GM21447 (cell line): Measurements from ENCODE around the gene PLCB4.

Source experiments
- ATAC-seq: cut with Tn5 transposase; IDR thresholded peaks from one replicate; pipeline ENCODE4 v1.9.1; 2021; ENCODE audit not compliant: unreplicated experiment

The PLCB4 gene

GRCh38 chr20:9389346-9389745 is 320.5 kb downstream of the PLCB4 start:
- no peak for ATAC-seq

GRCh38 chr20:9390441-9390840 is 321.6 kb downstream of the PLCB4 start:
- no peak for ATAC-seq

GRCh38 chr20:9392892-9393857 is 324.3 kb downstream of the PLCB4 start:
- peak; percentile 55 for ATAC-seq

GRCh38 chr20:9395971-9396370 is 327.1 kb downstream of the PLCB4 start:
- no peak for ATAC-seq

GRCh38 chr20:9397928-9398327 is 329.0 kb downstream of the PLCB4 start:
- peak; percentile 89 for ATAC-seq

- no peak for ATAC-seq
Observed at GRCh38 chr20:9398882-9399281, 330.0 kb downstream of the PLCB4 start.

GRCh38 chr20:9399322-9399721 is 330.4 kb downstream of the PLCB4 start:
- ATAC-seq, result no peak

GRCh38 chr20:9400171-9401025 is 331.5 kb downstream of the PLCB4 start:
- ATAC-seq, result no peak

GRCh38 chr20:9401371-9401770 is 332.5 kb downstream of the PLCB4 start:
- no peak for ATAC-seq

- ATAC-seq, result no peak
Observed at GRCh38 chr20:9402141-9402540, 333.3 kb downstream of the PLCB4 start.

GRCh38 chr20:9402546-9402945 is 333.7 kb downstream of the PLCB4 start:
- no peak for ATAC-seq

GRCh38 chr20:9403448-9403847 is 334.6 kb downstream of the PLCB4 start:
- no peak for ATAC-seq

- peak; percentile 47 for ATAC-seq
Observed at GRCh38 chr20:9407805-9408421, 339.0 kb downstream of the PLCB4 start.

- ATAC-seq, result no peak
Observed at GRCh38 chr20:9408422-9409300, 339.8 kb downstream of the PLCB4 start.

- no peak for ATAC-seq
Observed at GRCh38 chr20:9409352-9409751, 340.5 kb downstream of the PLCB4 start.

- no peak for ATAC-seq
Observed at GRCh38 chr20:9409981-9410380, 341.1 kb downstream of the PLCB4 start.

- ATAC-seq, result no peak
Observed at GRCh38 chr20:9411833-9412232, 342.9 kb downstream of the PLCB4 start.

GRCh38 chr20:9412309-9412708 is 343.4 kb downstream of the PLCB4 start:
- peak; percentile 81 for ATAC-seq

- no peak for ATAC-seq
Observed at GRCh38 chr20:9413001-9413400, 344.1 kb downstream of the PLCB4 start.

GRCh38 chr20:9415426-9415825 is 346.5 kb downstream of the PLCB4 start:
- ATAC-seq, result no peak
